Lung (tissue), 12 donors: ENCODE results near the gene USP31. TPM values are rescaled to one million over a fixed set of nuclear protein-coding genes. Genes with fewer than 3 reads are reported as not detected.

Experiments
- ATAC-seq: fragments of 200-7000 bp; cut with Tn5 transposase; one replicate; pipeline ENCODE4 v1.9.1; 2020; ENCODE audit warnings: moderate number of reproducible peaks; ENCODE audit not compliant: insufficient read depth, low FRiP score
- DNase-seq, 3 donors: peaks; one replicate each; pipeline ENCODE4 v3.0.0-alpha.2; 2013 to 2017
- H3K27ac ChIP-seq, 2 donors: one replicate each; pipeline ENCODE4 v1.5.1; 2013; ENCODE audit warnings: mild to moderate bottlenecking in 2 of 2, moderate library complexity in 2 of 2, control low read depth in 1 of 2, inconsistent platforms in 1 of 2, low read depth in 1 of 2, low read length in 1 of 2
- H3K27me3 ChIP-seq, 3 donors: one replicate each; pipeline ENCODE4 v1.5.1; 2013; ENCODE audit warnings: low read length in 2 of 3; ENCODE audit not compliant: control insufficient read depth in 3 of 3, insufficient read depth in 3 of 3
- H3K36me3 ChIP-seq, 4 donors: one replicate each; pipeline ENCODE4 v1.5.1; 2013; ENCODE audit warnings: low read length in 4 of 4, mild to moderate bottlenecking in 1 of 4, moderate library complexity in 1 of 4; ENCODE audit not compliant: control insufficient read depth in 4 of 4, insufficient read depth in 4 of 4
- H3K4me1 ChIP-seq, 5 donors: one replicate each; pipeline ENCODE4 v1.5.1; 2013; ENCODE audit warnings: low read length in 5 of 5, mild to moderate bottlenecking in 2 of 5, moderate library complexity in 1 of 5; ENCODE audit not compliant: control insufficient read depth in 5 of 5, insufficient read depth in 5 of 5
- H3K4me3 ChIP-seq: one replicate; pipeline ENCODE4 v1.5.1; 2013; ENCODE audit warnings: mild to moderate bottlenecking, control low read depth, moderate library complexity
- H3K9ac ChIP-seq, 2 donors: one replicate each; pipeline ENCODE4 v1.5.1; 2013; ENCODE audit warnings: low read length in 2 of 2, control low read depth in 1 of 2; ENCODE audit not compliant: insufficient read depth in 1 of 2
- H3K9me3 ChIP-seq, 4 donors: one replicate each; pipeline ENCODE4 v1.5.1; 2013; ENCODE audit warnings: low read length in 3 of 4, mild to moderate bottlenecking in 1 of 4, moderate library complexity in 1 of 4; ENCODE audit not compliant: control insufficient read depth in 4 of 4, insufficient read depth in 3 of 4
- CTCF ChIP-seq: IDR thresholded peaks from 2 replicates; pipeline ENCODE4 v1.5.1; 2012; ENCODE audit warnings: mild to moderate bottlenecking; ENCODE audit errors: control extremely low read depth, extremely low read depth
- WGBS, 2 donors: extraction: QIAGEN DNeasy Blood & Tissue Kit; methylation state at CpG; one replicate each; pipeline ENCODE4 v1.1.7; 2013; 5-methylcytosine and 5-hydroxymethylcytosine counted together
- polyA plus RNA-seq, 2 donors: library from polyadenylated mRNA; stranded (reverse); fragments of 200-250 nt; gene quantifications; one replicate each; pipeline ENCODE4 v1.2.1, GENCODE V29; 2013
- total RNA-seq, 2 donors: library from RNA; depleted of rRNA in 1 of 2; stranded (reverse); fragments of >200 nt in 1 of 2; gene quantifications; one replicate each; pipeline ENCODE4 v1.2.1, GENCODE V29; 2014 to 2021
- donor health status: control.
- donor health status: control.
- donor health status: Bipolar disorder and iron deficiency.
- donor health status: healthy.
- donor health status: DM: yes; HTN: yes; CAD: no.

USP31 gene
- total and polyA plus RNA-seq, 4 donors: 3.4 to 26.3 (median 10.0) TPM

- Histone ChIP-seq H3K9me3 (no peaks in the 10 kb centered on the region), H3K4me1 (no peaks in the 10 kb centered on the region), H3K27me3 (no peaks in the 10 kb centered on the region), H3K4me3 (no peak overlapping the region), H3K27ac (no peak overlapping the region), H3K9ac (no peak overlapping the region), H3K36me3 (no peaks in the 10 kb centered on the region)
- WGBS, 2 donors: 72 to 81% methylated on average over 4 of the region's 4 CpGs
- ATAC-seq: no peak
- peak in 2 of 3 donors; percentile 1 to 12 for DNase-seq
- no peak for TF ChIP-seq CTCF
Observed at GRCh38 chr16:23025692-23026307, 123.5 kb downstream of the USP31 start.

- no peaks in the 10 kb centered on the region for H3K9me3 ChIP-seq
- WGBS, 2 donors: 77 to 83% methylated on average over 4 of the region's 4 CpGs
- H3K4me3 ChIP-seq: no peak overlapping the region
- no peak for DNase-seq
- no peaks in the 10 kb centered on the region for H3K27me3 ChIP-seq
- no peak for ATAC-seq
- H3K9ac ChIP-seq: no peak overlapping the region
- H3K36me3 ChIP-seq: no peaks in the 10 kb centered on the region
- no peak for TF ChIP-seq CTCF
- no peak overlapping the region for H3K27ac ChIP-seq
- no peaks in the 10 kb centered on the region for H3K4me1 ChIP-seq
Observed at GRCh38 chr16:23024044-23024443, 125.2 kb downstream of the USP31 start.

DNA sequence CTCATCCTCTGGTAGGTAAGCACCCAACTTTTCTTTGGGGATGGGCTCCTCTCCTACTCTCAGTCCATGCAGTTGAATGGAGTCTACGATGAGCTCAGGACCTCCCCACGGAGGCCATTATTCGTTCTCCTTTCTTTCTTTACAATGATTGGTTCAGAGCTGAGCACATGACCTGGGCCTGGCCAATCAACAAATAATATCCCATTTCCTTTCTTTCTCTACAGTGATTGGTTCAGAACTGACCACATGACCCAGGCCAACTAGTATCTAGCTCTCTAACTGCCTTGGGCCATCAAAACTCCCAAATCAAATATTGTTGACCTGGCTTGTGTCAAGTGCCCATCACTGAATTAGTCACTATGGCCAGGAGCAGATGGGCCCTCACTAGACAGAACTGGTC lies 129.2 kb downstream of the USP31 start:
- DNase-seq (no peak), ATAC-seq (no peak)
- Histone ChIP-seq H3K27ac (no peak overlapping the region), H3K36me3 (no peaks in the 10 kb centered on the region), H3K9me3 (peaks cover 0 to 3% (median 0%) of the 10 kb centered on the region in 4 donors), H3K4me1 (no peaks in the 10 kb centered on the region), H3K4me3 (no peak overlapping the region), H3K27me3 (no peaks in the 10 kb centered on the region), H3K9ac (no peak overlapping the region)
- TF ChIP-seq CTCF: no peak
- WGBS, 2 donors: 86% methylated on average over 3 of the region's 3 CpGs

DNA sequence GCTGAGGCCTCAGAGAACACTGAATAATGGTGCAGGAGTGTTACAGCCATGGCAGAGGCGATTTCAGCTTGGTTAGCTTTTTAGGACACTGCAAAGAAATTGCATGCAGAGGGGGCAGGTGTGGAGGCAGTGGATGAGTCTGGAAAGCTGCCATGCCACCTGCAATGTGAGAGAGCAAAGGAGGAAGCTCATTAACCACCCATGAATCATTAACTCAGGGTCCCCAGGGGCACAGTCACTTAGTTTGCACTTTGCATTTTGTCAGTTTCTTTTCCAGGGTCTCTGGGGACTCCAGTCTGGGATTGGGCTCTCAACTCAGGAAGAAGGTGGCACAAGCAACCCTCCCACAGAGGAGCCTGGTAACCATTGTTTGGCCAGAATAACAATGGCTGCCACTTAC lies 132.9 kb downstream of the USP31 start:
- DNase-seq (no peak), ATAC-seq (no peak)
- Histone ChIP-seq H3K9me3 (peaks cover 0 to 3% (median 0%) of the 10 kb centered on the region in 4 donors), H3K27ac (no peak overlapping the region), H3K9ac (no peak overlapping the region), H3K27me3 (no peaks in the 10 kb centered on the region), H3K4me1 (no peaks in the 10 kb centered on the region), H3K36me3 (no peaks in the 10 kb centered on the region), H3K4me3 (no peak overlapping the region)
- 71 to 79% methylated on average over 1 of the region's 1 CpG for WGBS, 2 donors
- no peak for TF ChIP-seq CTCF
